Rectal smooth muscle tissue (tissue), 1 donor: Measurements from ENCODE around the gene ARRDC4.

ENCODE experiments used
- H3K27ac ChIP-seq: one replicate; pipeline ENCODE4 v1.7.0; 2013; ENCODE audit warnings: low read depth, low read length, inconsistent platforms
- H3K27me3 ChIP-seq: one replicate; pipeline ENCODE4 v1.7.0; 2013; ENCODE audit warnings: low read length; ENCODE audit not compliant: control insufficient read depth, insufficient read depth
- H3K36me3 ChIP-seq: one replicate; pipeline ENCODE4 v1.7.0; 2013; ENCODE audit warnings: low read length; ENCODE audit not compliant: control insufficient read depth, insufficient read depth
- H3K4me1 ChIP-seq: one replicate; pipeline ENCODE4 v1.7.0; 2013; ENCODE audit warnings: low read length; ENCODE audit not compliant: control insufficient read depth, insufficient read depth
- H3K4me3 ChIP-seq: one replicate; pipeline ENCODE4 v1.7.0; 2013; ENCODE audit warnings: low read length
- H3K9ac ChIP-seq: one replicate; pipeline ENCODE4 v1.7.0; 2013; ENCODE audit warnings: low read length

Gene ARRDC4, protein sequence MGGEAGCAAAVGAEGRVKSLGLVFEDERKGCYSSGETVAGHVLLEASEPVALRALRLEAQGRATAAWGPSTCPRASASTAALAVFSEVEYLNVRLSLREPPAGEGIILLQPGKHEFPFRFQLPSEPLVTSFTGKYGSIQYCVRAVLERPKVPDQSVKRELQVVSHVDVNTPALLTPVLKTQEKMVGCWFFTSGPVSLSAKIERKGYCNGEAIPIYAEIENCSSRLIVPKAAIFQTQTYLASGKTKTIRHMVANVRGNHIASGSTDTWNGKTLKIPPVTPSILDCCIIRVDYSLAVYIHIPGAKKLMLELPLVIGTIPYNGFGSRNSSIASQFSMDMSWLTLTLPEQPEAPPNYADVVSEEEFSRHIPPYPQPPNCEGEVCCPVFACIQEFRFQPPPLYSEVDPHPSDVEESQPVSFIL

DNA sequence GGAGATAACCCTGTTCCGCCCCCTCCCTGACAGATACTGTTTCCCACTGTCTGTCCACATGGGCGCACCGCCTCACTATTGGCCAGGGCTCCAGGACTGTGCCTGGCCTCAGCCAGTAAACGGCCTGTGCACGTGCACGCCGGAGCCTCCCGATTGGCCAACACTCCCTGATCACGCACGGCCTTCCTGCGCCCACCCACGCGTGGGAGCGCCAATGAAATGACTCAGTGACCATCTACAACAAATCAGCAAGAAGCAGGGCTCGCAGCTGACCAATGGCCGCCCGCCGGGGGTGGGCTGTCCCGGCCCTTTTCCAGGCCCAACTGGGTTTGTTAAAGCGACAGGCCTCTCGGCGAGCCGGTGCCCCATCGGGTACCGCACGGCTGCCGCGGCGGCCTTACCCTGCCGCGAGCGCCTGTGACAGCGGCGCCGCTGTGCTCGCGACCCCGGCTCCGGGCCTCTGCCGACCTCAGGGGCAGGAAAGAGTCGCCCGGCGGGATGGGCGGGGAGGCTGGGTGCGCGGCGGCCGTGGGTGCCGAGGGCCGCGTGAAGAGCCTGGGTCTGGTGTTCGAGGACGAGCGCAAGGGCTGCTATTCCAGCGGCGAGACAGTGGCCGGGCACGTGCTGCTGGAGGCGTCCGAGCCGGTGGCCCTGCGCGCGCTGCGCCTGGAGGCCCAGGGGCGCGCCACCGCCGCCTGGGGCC, at the start of gene ARRDC4:
Gene ARRDC4, plus strand, starts transcription at position 340 of the 703 bp plus-strand sequence. Its CDS starts 159 bp downstream, at position 499.
- H3K4me3 ChIP-seq: peak within 1 kb of the TSS; percentile 91
- H3K4me1 ChIP-seq: peaks cover 8% of the 10 kb centered on the region
- no peaks in the 10 kb centered on the region for H3K27me3 ChIP-seq
- no peaks in the 10 kb centered on the region for H3K36me3 ChIP-seq
- peak within 1 kb of the TSS; percentile 80 for H3K9ac ChIP-seq
- H3K27ac ChIP-seq: peak within 1 kb of the TSS; percentile 97

DNA sequence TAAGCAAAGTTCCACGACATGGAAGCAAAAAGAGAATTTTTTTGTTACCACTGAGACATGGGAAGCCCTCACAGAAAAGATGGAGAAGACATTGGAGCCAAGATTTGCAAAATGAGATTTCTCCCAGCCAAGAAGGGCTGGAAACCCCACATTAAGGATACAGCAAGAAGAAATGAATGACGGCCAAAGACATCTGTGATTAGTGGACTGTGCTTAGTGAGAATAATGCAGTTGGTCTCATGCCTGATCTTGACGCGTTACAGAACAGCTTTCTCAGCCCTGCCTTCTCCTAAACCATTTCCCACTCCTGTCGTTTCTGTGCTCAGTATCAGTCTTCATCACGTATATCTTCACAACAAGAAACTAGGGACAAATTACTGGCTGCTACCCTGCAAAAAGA, 45.8 kb upstream of the ARRDC4 start:
- Histone ChIP-seq H3K9ac (no peak overlapping the region), H3K4me3 (no peak overlapping the region), H3K27ac (no peak overlapping the region), H3K27me3 (no peaks in the 10 kb centered on the region), H3K4me1 (no peaks in the 10 kb centered on the region), H3K36me3 (no peaks in the 10 kb centered on the region)

DNA sequence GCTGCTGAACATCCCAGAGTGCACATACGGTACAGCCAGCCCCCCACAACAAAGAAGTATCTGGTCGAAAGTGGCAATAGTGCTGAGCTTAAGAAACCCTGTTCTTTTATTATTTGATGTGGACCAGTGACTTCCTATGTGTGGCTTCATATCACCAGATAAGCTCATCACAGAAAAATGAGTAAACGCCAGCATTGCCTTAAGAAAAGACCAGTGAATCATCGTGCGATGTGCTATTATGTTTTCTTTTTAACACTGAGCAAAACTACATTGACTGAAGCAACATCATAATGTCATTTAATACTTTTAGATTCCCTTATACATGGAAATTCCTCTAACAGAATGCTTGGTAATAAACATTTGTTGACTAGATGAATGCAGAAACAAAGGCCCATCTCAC, 45.2 kb upstream of the ARRDC4 start:
- Histone ChIP-seq H3K27me3 (no peaks in the 10 kb centered on the region), H3K27ac (no peak overlapping the region), H3K4me3 (no peak overlapping the region), H3K36me3 (no peaks in the 10 kb centered on the region), H3K9ac (no peak overlapping the region), H3K4me1 (no peaks in the 10 kb centered on the region)

DNA sequence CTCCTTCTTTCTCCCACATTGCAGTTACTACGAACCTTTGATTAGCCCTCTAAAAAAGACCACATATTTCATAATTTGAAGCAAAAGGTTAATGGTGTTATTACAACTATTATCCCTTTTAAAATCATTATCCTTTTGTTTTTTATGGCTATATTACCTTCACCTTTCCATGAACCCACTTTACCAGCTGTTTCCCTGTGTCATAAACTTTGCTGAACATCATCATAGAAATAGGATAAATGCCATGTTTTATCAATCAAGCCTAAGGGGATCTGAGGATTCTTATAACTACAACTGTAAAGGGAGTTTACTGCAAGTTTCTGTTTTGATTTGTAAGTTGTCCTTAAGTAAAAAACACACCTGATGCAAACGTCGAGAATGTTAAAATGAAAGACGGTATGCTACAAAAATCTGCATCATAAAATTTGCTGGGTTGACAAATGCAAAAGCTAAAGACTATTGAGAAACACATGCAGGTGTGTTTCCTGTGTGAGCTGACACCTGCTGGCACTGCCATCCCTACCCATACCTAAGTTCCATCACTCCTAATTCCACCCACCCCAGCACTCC, 39.1 kb upstream of the ARRDC4 start:
- H3K9ac ChIP-seq: no peak overlapping the region
- no peaks in the 10 kb centered on the region for H3K4me1 ChIP-seq
- H3K27ac ChIP-seq: no peak overlapping the region
- H3K27me3 ChIP-seq: no peaks in the 10 kb centered on the region
- no peak overlapping the region for H3K4me3 ChIP-seq
- no peaks in the 10 kb centered on the region for H3K36me3 ChIP-seq

DNA sequence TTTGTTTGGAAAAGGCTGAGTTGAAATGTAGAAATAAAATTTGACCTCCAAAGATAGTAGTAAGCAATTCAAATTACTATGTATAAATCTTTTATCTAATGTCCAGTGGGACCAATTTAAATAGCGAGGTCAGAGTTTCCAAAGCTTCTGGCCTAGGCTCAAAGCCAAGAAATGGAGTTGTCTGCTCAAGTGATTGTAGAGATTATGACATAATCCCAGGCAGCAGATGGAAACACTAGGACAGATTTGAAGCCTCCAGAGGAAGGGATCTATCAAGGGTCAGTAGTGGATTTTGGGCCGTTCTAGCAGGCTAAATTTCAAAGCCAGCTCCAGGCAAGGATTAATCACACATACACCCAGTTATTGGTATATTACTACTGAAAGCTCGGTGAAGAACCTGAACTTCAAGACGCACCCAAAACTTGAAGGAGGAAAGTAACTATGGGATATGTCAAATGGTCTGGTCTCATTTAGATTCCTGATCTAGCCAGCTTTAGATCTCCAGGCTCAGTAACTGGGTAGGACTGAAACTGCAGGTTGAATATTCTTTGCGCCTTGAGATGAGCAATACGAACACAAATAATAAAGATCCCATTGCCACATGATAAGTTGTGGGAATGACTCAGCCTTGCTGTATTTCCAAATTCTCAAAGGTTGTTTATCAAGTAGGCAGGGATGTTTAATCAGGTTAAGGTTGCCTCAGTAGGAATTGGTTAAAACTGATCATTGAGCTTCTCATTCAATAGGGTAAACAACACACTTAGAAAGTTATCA, 30.9 kb upstream of the ARRDC4 start:
- Histone ChIP-seq H3K4me3 (no peak overlapping the region), H3K36me3 (no peaks in the 10 kb centered on the region), H3K4me1 (no peaks in the 10 kb centered on the region), H3K27me3 (no peaks in the 10 kb centered on the region), H3K9ac (no peak overlapping the region), H3K27ac (no peak overlapping the region)

DNA sequence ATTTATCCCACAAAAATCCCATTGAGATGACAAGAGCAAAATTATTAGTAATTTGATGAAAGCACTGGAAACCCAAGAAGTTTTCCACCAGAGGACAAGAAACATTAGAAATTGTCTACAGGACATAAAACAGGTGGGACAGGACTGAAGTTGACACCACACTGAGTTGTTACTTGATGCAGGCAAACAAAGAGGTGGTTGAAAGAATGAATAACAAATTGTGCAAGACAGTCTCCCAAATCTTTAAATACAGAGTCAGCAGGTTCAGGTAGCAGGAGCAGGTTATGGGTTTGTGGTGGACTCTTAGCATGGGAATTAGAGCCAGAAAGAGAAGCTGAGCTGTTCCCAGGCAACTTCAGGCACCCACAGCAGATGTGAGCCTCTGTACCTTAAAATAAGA, 30.3 kb upstream of the ARRDC4 start:
- Histone ChIP-seq H3K4me1 (no peaks in the 10 kb centered on the region), H3K27ac (no peak overlapping the region), H3K9ac (no peak overlapping the region), H3K36me3 (no peaks in the 10 kb centered on the region), H3K27me3 (no peaks in the 10 kb centered on the region), H3K4me3 (no peak overlapping the region)

DNA sequence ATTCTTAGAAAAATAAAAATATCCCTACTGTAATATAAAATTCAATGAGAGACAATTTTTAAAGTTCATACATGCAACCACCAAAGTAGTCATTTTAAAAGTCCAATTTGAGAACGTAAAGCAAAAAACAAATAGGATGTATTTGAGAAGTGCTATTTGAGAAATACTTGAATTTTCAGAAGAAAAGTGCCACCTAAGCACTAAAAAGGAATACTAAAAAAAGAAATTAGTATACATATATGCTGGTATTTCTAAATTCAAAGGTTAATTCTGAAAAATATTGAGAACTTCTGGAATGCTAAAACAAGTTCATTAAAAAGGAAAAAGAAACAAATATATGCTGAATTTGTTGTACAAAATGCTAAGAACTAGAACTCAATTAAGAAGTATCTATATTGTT, 29.2 kb upstream of the ARRDC4 start:
- no peak overlapping the region for H3K27ac ChIP-seq
- no peak overlapping the region for H3K4me3 ChIP-seq
- H3K27me3 ChIP-seq: no peaks in the 10 kb centered on the region
- no peaks in the 10 kb centered on the region for H3K36me3 ChIP-seq
- no peaks in the 10 kb centered on the region for H3K4me1 ChIP-seq
- H3K9ac ChIP-seq: no peak overlapping the region

DNA sequence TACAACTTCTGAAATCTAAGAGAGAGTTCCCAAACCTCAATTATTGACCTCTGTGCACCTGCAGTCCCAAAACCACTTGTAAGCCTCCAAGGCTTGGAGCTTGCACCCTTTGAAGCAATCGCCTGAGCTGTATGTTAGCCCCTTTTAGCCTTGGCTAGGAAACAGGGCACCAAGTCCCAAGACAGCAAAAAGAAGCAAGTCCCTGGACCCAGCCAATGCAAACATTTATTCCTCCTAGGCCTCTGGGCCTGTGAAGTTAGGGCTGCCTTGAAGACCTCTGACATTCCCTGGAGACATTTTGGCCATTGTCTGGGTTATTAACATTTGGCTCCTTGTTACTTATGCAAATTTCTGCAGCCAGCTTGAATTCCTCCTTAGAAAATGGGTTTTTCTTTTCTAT, 26.9 kb upstream of the ARRDC4 start:
- Histone ChIP-seq H3K4me1 (no peaks in the 10 kb centered on the region), H3K27ac (no peak overlapping the region), H3K27me3 (no peaks in the 10 kb centered on the region), H3K36me3 (no peaks in the 10 kb centered on the region), H3K4me3 (no peak overlapping the region), H3K9ac (no peak overlapping the region)

DNA sequence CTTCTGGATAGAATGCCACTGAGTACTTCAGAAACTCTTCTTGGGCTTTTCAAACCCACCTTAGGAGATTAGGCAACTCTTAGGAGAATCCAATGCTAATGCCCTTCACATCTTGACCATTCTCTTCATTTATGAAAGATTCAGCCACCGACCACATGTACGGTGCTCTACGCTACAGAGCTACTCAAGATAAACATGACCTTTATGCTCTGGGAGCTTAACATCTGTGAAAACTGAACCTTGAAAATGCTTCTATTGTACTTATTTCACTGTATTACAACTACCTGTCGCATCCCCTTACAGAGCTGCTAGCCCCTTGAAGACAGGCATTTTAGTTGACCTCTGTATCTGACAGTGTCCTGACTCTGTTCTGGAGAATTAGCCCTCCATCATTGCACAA, 19.5 kb upstream of the ARRDC4 start:
- Histone ChIP-seq H3K27me3 (no peaks in the 10 kb centered on the region), H3K4me3 (no peak overlapping the region), H3K36me3 (no peaks in the 10 kb centered on the region), H3K27ac (no peak overlapping the region), H3K4me1 (no peaks in the 10 kb centered on the region), H3K9ac (no peak overlapping the region)

DNA sequence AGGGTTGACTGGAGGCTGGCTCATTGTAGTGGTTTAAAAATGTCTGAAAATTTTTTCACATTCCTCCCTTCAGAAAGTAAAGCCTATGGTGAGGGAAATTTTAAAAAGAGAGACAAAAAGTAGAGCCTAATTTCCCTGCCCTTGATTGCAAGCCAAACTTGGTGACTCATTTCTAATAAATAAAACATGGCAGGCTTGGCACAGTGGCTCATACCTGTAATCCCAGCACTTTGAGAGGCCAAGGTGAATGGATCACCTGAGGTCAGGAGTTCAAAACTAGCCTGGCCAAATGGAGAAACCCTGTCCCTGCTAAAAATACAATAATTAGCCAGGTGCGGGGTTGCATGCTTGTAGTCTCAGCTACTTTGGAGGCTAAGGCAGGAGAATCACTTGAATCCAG, 18.9 kb upstream of the ARRDC4 start:
- H3K4me1 ChIP-seq: no peaks in the 10 kb centered on the region
- H3K9ac ChIP-seq: no peak overlapping the region
- H3K27ac ChIP-seq: no peak overlapping the region
- H3K4me3 ChIP-seq: no peak overlapping the region
- no peaks in the 10 kb centered on the region for H3K36me3 ChIP-seq
- no peaks in the 10 kb centered on the region for H3K27me3 ChIP-seq

DNA sequence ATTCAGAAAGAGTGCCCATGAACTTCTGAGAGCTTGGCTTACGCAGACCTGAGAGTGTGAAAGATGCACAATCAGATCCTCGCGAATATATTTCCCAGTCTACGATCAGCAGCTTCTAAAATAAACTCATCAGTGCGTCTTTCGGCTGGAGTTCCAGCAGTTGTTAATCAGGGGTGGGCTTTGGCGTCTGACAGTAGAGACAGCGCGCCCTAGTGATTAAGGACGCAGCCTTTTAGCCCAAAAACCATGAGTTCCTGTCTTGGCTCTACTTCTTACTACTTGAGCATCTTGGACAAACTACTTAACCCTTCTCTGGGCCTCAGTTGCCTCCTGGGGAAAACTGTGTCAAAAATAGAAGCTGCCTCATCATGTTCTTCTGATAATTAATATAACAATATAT, 15.8 kb upstream of the ARRDC4 start:
- no peak overlapping the region for H3K4me3 ChIP-seq
- no peaks in the 10 kb centered on the region for H3K4me1 ChIP-seq
- no peak overlapping the region for H3K27ac ChIP-seq
- no peaks in the 10 kb centered on the region for H3K27me3 ChIP-seq
- no peaks in the 10 kb centered on the region for H3K36me3 ChIP-seq
- no peak overlapping the region for H3K9ac ChIP-seq
